Activated CD4-positive, alpha-beta T cell treated with anti-CD3 and anti-CD28 coated beads, Interleukin-2, amount 50 U/mL, for 16 hours (primary cell): ENCODE measurements around the gene CAMTA1.

Experiments used
- DNase-seq: peaks from one replicate; pipeline ENCODE4 v3.0.0-alpha.2; 2020

The CAMTA1 gene

DNA sequence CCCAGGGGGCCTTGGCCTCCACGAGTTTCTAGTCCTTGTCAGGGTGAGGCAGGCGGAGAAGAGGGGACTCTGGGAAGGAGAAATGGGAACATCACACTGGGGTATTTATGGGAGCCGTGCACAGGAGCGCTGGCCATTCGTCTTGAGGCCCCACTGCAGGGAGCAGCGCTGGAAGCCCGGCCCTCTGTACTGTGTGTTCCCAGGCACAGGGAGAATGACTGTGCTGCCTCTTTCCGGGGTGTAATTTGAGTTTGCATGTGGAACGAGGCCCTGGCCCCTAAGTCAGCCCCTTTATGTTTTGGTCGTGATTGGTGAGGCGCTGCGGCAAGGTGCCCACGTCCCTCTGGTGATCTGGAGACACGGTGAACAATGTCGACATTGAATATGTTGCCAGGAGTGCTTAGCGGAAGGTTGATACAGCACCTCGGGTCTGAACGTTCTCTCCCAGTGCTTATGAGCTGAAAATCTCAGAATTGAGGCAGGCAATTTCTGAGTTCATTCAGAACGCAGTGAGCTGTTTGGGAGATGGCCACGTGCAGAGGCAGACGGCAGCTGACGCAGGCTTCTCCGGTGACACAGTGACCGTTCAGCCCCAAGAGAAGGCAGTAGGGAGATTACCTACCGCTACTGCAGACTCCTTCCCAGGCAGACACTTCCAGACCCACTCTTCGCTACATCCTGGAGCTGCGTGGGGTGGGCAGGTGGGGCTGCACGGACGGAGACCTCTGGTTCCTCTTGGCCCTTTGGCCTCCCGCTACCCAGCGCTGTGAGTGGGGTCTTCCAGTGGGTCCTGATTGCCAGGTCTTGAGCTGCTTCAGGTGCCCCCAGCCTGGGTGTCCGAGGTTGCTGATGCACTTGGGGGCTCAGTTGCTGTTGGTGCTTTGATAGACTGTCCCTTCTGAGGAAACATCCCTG lies 265.8 kb downstream of the CAMTA1 start:
- DNase-seq: no peak

DNA sequence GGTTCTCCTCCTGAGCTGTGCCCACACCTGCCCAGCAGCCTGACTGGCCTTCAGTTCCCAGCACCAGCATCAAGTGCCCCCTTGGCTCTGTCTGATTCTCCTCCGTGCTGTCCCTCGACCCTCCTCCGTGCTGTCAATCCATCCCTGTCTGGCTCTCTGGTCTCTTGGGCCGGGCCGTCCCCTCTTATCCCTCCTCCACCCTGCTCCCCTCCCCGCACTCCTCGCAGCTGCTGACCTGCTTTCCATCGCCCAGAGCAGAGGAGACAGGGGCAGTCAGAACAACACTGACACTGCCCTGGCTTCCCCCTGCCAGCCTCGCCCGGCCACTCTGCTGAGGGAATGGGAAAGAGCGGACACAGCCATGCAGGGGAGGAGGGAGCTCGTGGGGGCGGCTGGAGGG lies 267.4 kb downstream of the CAMTA1 start:
- DNase-seq: no peak

DNA sequence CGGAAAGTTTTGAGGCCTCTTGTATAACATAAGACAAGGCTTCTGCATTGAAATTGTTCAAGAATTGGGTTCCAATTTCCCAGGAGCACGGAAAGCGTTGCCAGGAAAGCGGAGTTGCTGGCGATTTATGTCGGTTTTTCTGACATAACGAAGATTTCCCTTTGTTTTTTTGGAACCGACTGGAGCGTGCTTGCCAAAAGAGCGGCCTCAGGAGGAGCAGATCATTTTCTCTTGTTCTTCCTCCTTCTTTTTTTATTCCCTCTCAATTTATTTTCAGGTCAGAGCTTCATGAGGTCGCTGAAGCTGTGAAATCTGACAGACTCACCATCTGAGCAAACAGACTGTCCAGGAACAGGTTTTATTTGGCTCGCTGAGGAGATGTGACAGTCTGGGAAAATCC lies 275.5 kb downstream of the CAMTA1 start:
- DNase-seq: no peak

DNA sequence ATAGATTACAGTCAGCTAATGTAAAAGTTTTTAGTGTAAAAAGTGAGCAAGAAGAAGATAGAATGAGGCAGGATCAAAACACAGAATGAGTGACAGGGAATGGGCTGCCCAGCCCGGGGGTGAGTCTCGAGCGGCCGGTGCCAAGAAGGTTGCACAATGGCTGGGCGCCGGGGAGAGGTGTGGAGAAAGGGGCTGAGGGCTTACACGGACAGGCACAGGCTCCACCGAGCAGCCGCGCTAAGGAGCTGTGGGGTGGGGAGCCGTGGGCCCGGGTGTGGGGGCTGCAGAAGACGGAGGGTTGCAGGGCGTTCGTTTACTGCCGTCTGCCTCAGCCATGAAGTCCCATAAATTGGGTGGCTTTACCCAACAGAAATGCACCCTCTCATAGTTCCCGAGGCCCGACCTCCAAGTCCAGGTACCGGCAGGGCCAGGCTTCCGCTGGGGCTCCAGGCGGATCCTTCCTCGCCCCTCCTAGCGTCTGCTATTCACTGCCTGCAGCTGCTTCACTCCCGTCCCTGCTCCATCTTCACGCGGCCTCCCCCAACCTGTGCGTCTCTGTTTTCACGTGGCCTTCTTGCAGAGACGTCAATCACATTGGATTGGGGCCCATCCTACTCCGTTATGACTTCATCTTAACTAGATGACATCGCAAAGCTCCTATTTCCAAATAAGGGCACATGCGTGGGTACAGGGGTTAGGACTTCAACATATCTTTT lies 277.2 kb downstream of the CAMTA1 start:
- no peak for DNase-seq

DNA sequence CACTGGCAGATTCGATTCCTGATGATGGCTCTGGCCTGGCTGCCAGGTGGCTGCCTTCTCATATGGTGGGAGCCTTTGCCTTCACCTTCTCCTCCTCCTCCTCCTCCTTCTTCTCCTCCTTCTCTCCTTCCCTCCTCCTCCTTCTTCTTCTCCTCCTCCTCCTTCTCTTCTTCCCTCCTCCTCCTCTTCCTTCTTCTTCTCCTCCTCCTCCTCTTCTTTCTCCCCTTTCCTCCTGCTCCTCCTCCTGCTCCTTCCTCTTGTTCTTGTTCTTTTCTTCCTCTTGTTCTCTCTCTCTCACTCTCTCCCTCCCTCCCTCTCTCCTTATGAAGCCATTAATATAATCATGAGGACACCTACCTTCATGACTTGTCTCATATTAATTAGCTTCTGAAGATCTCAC lies 278.7 kb downstream of the CAMTA1 start:
- DNase-seq: no peak

DNA sequence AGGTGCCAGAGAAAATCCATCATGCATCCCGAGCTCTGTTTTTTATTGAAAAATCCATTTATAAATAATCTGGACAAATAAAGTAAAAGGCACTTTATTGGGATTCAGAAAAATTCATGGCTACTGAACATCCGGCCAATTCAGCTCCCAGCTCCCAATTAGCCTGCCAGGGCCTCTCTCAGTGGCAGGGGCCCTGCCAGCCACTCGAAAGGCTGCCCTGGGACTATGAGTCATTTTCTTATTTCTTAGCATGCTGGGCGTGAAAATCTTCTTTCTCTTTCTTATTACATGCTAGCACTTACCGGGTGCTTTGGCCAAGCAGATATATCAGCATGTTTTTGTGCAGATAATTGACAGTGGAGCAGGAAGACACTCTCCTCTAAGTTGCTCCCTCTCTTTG lies 283.3 kb downstream of the CAMTA1 start:
- no peak for DNase-seq

DNA sequence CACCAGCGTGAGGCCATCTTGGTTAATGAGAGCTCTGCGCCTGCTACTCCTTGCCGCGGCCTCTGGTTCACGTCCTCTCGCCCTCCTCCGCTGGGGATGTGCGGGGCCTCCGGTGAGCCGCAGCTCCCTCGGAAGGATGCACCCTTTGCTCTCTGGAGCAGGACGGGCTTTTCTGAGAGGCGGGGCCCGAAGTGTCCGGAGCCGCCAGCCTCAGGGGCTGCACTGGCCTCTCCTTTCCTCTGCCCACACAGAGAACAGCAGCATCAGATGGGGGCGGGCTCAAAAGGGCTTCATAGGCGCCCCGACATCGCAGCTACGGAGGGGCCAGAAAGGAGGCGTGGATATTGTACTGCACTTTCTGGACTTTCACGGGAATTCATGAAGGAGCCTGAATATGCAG lies 284.7 kb downstream of the CAMTA1 start:
- no peak for DNase-seq

DNA sequence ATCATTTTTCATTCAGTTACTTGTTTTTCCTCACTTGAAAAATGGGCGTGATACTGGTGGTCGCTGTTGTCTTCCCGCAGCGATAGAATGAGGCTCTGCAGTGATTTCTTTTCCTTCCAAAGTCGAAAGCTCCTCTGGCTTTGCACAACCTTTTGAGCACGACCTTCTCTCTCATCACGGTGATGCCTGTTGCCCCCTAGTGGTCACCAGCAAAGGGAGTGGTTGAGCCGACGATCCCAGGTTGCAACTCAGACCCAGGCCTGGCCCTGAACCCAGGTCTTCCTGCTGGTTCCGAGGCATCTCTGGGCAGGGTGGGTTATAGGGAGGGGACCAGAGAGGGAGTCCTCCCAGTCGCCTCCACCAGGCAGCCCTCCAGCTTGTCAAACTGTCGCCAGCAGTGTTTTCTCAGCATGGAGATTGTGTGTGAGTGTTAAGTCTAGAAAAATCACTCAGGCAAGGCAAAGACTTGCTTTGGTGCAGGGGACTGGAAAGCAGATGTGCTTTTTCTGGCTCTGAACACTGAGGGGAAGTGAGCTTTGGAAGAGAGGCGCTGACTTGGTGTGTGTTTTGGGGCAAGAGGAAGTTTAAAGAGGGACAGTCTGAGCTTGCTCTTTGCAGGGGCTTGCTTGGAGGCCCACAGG lies 285.3 kb downstream of the CAMTA1 start:
- peak; percentile 63 for DNase-seq

DNA sequence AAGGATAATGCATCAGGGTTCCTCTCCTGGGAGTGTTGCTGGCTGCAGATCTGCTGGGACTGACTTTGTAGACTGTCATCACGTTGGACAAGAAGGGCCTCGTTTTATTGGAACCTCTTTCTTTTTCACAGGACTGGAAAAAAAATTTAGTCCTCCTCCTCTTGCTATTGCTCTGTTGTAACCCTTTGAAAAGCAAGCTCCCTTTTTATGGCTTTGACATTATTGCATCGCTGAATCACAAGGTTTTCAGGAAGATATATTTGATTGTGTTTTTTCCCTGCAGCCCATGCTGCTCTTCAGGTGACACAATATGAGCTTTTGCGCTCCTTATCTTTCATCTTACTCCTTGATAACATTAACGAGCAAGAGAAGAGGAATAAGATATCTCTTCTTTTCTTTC lies 290.9 kb downstream of the CAMTA1 start:
- DNase-seq: no peak

DNA sequence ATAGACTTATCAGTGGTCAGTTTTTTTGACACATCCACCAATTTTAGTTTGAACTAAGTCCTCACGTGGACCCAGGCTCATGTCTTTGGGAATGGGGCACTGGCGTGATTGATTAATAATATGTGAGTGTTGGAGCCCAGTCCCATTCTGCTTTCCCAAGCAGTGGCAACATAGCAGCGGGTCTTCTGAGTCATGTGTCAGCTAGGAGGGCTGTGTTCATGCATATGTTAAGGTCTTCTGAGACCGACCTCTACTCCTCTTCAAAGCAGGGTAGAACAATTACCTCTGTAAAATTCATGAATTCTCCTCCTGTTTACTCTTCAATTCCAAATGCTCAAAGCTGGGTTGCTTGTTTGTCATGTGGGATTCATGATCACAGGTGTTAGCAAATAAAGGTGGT lies 291.3 kb downstream of the CAMTA1 start:
- no peak for DNase-seq

DNA sequence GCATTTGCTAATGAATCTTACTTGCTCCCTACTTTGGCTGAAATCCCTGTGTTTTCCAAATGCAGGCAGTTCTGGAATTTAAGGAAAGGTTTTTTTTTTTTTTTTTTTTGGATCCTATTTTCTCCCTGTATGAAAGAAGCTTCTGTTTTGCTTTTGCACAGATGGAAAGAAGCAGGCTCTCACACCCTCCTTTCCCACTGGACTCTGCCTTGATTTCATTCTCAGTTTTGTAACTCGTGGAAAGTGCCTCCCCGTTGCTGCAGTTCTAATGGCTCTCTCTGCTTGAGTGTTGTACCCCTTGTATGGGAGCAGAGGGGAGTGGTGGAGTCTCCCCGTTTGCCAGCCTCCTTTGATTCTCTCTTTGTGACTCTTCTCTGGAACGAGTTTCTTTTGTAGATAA lies 291.9 kb downstream of the CAMTA1 start:
- DNase-seq: no peak

DNA sequence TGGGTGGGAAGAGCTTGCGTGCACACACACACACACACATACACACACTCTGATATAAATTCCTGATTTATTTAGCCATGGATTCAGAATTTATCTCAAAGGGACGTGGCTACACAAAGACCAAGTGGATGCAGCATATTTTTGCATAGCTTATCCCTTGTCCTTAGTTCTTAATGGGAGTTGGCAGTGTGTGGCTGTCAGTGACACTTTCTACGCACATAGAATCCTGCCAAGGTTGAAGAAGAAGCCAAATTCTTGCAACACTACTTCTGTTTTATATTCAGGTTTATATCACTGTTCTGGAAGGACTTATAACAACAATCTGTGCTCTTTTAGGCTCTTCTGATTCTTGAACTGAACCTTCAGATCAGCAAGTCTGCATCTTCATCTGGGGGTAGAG lies 292.7 kb downstream of the CAMTA1 start:
- no peak for DNase-seq

DNA sequence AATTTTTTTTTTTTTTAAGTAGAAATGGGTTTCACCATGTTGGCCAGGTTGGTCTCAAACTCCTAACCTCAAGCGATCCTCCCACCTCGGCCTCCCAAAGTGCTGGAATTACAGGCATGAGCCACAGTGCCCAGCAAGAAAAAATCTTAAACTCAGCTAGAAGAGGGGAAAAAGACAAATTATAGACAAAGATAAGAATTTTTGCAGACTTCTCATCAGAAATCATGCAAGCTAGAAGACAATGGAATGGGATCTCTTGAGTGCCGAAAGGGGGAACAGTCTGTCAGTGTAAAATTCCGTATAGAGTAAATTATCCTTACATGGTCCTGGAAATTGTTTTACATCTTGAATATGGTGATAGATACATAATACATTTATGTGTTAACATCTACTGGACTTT lies 294.4 kb downstream of the CAMTA1 start:
- DNase-seq: no peak

DNA sequence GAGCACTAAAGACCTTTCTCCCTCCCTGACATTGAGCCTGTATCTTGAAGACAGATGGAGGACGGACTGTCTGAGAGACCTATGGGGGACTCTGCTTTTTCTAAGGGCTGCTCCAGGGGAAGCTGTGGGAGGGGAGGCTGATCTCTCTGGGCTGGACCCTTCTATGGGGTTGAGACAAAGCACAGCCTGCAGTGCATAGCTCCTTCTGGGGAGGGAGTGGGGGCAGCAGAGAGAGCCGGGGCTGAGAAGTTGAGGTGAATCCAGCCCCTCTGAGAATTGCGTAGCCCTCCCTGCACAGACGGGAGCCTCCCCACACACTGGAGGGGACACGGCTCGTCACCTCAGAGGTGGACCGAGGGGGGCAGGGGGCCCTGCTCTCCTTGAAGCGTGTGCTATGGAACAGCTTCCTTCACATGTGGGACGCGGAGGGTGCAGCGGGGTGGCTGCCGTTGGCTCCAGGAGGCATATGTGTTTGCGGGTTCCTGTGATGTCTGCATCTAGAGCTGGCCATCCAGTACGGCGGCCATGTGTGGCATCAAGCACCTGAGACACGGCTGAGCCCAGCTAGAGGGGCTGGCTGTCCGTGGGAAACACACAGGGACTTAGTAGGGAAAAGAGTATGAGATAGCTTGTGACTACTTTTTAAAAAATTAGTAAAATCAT lies 299.1 kb downstream of the CAMTA1 start:
- DNase-seq: no peak

DNA sequence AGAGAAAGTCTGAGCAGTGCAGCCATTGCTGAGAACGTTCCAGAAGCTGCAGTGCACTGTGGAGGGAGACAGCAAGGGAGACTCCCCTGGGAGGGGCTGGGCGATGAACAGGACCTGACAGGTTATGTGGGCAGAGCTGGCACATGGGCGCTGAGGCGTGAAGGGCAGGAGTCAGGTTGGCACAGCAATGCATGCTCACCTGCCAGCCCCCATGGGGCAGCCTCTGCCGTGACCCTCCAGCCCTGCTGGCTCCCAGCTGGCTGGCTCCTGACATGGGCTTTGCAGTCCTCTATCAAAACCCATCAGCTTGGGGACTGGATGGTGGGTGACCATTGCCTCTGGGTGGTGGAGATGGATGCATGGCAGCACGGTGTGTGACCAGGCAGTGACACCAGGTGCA lies 300.3 kb downstream of the CAMTA1 start:
- DNase-seq: no peak

DNA sequence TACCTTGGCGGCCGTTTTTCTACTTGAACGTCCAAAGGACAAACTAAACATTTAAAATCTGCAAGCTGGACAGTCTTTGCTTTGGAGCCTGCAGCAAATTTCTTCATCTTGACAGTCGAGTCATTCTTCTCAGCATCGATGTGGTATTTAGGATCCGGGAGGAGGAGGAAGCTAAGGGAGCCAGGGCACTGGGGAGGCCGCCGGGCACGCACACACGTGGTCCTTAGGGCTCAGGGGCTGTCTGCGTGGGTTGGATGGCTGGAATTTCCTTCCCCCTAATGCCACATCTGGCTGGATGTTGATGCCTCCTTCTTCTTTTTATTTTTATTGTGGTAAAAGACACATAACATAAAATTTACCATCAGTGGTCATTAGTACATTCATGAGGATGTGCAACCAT lies 300.9 kb downstream of the CAMTA1 start:
- no peak for DNase-seq

DNA sequence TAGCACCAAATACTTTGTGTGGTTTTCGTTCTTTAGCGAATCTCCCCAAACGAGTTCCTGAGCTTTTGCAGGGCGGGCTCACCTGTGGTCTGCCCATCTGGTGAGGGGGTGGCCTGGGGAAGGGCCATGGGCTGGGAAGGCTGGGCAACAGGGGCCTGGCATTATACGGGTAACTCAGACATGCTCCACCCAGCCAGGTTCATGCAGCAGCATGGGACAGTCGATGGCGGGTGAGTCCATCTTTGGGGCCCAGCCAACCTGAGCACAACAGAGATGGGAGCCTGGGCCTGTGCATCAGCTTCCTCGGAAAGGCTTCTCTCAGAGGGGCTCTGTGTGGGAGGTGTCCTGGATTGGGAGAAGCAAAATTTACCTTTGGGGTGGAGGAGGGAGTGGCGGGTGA lies 302.6 kb downstream of the CAMTA1 start:
- DNase-seq: no peak

DNA sequence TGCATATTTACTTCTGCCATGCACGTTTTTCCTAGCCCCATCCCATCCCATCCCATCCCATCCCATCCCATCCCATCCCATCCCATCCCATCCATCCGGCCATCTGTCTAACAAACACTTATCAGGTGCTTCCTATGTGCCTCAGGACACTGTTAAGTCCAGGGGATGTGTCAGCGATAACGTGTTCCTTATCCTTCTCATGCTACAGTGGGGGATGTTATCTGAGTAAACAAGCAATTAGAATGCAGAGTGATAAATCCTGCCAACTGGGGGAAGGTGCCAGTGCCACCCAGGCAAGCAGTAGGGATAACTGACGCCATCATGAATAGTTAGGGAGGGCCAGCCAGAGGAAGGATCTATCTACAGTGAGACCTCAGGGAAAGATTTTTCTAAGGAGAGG lies 304.2 kb downstream of the CAMTA1 start:
- no peak for DNase-seq

DNA sequence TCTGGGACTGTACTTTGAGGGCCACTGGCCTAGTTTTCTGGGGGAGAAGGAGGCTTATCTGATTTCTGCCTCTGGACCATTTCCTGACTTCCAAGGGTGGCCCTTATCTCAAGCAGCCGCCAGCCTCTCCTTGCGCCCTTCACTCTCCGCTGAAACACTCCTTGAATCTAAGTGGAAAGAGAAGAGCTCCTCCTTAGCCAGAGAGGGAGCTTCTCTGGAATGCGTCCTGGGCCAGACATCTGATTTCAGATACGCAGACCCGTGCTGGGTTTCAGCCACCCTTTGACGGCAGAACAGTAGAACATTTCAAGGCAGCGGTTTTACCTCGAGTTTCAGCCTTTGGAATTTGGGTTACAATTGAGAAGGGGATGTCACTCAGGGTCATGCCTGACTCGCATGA lies 308.0 kb downstream of the CAMTA1 start:
- DNase-seq: no peak

DNA sequence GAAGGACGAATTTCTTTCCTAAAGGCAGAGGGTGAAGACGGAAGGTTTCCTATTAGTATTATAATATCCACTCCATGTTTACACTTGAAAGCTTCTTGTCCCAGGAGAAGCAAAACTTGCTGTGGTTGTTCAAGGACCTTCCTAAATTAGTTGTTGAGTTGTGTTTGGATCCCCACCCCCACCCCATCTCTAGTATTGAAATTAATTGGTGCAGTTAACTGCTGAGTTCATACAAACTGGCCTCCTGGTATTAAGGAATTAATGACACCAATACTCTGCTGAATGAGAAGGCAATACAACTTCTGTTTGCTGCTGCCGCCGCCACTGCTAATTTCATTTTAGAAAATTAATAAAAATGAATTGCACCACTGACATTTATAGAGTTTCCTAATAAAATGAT lies 308.8 kb downstream of the CAMTA1 start:
- no peak for DNase-seq

DNA sequence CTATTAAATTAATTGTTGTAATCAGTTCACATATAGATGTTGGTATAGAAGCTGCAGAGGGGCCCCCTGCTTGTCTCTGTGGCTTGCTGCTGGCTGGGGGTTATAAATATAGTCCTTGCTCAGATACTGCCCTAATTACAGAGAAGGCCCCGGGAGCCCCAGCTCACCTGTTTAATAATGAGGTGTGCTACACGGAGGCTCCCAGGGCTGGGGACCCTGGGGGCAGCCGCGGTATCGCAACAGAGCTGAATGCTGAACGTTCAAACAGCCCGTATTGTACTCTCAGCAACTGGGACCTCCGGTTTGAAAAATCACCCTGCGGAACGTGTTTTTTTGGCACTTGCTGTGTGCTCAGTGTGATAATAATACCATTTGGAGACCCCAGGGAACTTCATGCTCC lies 309.3 kb downstream of the CAMTA1 start:
- DNase-seq: no peak

DNA sequence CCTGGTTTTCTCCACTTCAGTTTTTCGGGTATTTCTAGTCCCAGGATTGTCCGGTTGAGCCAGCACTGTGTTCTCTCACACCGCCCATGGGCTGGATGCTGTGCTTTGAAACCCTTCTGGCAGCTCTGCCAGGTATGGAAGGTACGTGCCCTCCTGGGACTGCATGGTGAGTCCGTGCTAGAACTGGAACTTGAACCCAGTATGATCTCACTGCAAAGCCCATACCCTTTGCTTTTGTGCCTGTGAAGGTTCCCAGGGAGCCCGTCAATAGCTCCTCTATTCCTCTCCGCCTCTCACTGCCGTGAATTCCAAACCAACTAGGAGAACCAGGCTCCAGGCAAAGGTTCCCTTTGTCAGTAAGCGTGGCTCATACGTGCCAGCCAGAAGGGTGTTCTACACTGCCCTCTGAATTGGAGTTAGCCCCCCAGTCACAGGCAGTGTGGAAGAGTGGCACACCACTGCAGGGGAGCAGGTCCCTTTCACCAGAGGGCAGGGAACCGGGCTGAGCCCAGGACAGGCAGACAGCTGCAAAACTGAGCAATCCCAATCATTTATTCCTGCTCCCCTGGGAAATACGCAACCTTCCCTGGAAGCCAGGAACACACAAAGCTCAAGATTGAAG lies 310.2 kb downstream of the CAMTA1 start:
- no peak for DNase-seq
